ENCODE data around the gene TGFA.
A peak's percentile ranks its signal among the peaks of the same experiment; 100 is the strongest.

TGFA gene

DNA sequence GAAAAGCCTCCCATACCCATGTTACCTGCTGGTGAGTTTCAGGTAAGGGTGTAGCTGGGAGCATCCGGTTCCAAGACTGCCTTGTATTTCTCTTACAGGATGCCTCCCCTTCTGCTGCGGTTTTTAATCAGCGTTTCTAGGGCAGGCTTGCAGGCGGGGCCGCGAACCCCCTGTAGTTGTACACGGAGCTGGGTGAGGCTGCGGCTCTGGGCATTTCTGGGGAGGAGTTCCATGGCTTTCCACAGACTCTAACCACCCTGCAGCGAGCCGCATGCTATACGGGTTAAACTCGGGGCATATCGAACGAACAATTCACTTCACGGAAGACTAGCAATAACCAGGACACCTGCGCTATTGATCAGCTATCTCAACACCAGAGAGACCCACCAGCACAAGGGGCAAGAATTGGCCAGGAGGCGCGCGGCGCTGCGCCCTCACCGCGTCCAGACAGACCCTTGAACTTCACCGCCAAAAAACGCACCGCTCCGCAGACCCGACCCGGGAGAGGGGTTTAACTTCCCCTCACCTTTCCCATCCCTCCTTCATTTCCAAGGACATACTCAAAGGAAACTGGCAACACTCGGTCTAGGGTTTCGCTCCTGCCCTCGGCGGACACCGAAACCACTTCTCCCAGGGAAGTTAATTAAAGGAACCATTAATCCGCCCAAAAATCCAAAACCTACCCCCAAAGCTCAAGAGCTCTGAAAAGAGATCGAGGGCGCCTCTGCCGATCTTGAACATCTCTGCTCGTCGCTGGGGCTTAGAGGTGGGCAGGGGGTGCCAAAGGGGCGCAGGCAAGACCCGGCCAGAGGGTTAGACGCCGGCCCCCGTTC is 909 bp downstream of the TGFA start:
- peak; percentile 42 for DNase-seq

DNA sequence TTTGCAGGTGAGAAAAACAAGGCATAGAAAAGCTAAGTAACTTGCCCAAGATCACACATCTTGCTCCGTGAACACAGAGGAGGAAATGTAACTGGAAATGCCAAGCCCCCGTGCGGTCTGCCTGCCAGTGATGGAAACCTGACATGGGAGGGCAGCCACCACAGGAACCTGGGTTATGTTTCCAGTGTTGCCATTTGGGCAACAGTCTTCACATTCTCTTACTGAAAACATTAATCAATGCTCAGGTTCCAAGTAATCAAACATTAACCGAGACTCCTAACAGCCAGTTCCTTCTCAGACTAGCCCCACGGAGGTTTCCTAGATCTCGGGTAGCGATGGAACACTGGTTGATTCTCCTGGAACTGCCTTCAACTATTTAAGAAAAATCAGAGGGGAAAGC is 2.5 kb downstream of the TGFA start:
- DNase-seq = no peak

DNA sequence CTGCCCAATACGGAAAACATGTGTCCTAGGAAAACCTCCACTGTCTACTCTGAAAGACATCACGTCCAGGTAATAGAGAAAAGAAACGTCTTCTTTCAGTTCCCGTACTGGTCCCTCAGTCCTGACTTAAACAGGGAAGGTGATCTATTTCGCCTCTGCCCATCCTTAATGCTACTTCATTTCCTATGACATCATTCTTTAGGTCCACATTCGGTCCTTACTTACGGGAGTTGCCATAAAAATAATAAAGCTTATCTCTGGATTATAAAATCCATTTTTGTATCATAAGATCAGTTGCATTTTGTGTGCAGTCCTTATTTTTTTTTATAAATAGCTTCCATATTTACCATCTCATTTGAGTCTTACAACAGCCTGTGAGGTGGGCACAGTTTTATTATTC is 3.7 kb downstream of the TGFA start:
- DNase-seq = no peak

DNA sequence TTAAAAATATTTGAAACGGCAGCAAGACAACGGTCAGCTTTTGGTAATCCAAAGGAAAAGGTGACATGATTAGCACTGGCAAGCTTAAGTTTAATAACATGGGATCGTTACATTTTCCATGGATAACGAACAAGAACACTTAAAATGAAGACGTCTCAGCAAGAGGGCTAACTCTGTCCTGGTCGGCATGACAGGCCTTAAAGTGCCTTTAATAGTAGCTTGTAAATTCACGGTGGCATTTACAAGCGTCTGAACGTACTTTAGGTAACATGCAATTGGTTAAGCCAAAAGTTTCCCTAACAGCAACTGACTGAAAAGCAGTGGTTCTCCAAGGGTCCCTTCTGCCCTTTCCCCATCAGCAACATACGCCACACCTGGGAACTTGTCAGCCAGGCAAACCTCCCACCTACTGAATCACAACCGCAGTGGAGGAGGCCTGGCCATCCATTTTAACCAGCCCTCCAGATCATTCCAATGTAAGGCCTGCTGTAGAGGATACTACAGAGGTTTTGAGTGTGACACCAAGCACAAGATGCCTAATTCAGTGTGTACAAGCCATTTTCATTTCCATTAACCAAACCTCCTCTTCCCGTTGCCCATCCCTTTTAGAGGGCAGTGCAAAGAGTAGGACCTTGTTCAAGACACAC is 4.4 kb downstream of the TGFA start:
- DNase-seq = no peak

DNA sequence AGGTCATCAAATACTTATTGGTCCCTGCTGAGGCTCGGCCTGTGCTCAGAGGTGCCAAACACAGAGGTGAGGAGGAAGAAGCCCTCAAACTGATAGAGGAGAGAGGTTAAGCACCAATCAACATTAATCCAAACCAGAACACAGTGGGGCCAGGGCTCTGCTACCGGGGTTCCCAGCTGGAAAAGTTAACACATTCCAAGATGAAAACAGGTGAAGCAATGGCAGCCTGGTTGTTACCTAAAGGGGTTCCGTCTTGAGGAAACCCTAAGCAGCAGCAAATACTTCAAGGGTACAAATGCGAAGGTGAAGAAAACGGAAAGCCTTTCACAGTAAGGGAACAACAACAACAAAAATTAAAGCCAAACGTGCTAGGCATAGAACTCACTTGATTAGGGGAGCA is 5.4 kb downstream of the TGFA start:
- DNase-seq = no peak

DNA sequence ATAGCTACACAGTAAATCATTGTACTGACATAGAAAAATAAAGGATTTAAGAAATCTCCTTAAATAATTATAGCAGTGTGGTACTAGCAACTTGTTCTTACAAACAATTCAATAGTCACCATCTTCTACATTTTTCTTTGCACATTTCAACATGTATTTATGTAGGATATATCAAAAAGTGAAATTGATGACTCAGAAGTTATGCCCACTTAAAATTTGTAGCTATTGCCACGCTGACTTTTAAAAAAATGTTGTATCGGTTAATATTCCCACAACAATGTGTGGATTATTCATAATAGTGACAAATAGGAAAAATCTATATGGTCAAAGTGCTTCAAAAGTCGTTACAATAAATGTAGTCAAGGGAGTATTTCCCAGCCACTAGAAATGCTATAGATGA is 6.7 kb downstream of the TGFA start:
- no peak for DNase-seq

DNA sequence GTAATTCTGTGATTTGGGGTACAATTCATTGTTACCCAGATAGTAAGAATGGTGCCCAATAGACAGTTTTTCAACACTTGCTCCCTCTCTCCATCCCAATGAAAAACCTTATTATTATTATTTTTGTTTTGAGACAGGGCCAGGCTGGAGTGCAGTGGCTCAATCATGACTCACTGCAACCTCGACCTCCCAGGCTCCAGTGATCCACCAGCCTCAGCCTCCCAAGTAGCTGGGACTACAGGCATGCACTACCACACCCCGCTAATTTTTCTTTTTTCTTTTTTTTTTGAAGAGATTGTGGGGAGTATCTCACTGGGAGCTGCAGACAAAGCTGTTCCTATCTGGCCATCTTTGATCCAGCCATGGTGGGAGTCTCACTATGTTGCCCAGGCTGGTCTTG is 7.2 kb downstream of the TGFA start:
- no peak for DNase-seq

DNA sequence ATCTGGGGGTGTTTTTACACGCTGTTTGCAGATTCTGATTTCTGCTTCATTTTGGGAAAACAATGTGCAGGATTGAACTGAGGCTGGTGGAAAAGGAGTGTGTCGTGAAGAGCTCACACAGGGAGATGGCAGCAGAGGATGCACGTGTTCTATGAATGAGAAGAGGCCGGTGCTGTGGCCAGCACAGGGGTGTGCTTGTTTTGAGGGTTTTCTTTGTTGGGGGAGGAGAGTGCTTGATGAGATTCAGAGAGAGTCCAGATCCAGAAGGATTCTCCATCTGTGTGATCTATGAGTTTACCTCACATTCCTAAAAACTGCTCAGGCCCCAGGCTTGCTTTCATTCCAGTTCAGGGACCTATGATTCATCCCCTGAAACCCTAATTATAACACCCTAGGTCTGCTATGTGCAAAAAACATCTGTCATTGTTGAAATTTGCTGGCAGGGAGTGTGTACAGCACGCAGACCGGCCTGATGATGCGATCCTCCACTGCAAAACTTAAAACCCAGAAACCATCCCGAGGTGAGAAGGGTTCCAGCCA is 12.1 kb downstream of the TGFA start:
- DNase-seq = no peak

DNA sequence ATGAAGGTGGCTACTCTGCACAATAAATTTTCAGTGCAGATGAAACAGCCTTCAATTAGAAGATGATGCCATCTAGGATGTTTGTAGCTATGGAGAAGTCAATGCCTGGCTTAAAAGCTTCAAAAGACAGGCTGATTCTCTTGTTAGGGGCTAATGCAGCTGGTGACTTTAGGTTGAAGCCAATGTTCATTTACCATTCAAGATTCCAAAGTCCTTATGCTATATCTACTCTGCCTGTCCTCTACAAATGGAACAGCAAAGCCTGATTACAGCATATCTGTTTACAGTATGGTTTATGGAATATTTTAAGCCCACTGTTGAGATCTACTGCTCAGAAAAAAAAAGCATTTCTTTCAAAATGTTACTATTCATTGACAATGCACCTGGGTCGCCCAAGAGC is 15.8 kb downstream of the TGFA start:
- DNase-seq = no peak

DNA sequence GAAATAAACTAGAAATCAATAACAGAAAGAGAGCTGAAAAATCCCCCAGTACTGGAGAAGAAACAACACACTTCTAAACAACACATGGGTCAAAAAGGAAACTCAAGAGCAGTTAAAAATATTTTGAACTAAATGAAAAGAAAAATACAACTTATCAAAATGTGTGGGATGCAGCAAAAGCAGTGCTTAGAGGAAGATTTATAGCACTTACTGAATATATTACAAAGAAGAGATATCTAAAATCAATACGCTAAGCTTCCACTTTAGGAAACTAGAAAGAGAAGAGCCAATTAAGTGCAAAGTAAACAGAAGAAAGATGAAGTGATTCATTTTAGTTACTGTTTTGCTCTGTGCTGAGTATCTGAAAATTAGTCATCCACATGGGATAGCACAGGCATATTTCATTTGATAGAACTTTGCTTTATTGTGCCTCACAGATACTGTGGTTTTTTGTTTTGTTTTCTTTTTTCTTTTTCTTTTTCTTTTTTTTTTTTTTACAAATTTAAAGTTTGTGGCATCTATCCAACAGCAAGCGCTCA is 17.0 kb downstream of the TGFA start:
- DNase-seq = no peak

DNA sequence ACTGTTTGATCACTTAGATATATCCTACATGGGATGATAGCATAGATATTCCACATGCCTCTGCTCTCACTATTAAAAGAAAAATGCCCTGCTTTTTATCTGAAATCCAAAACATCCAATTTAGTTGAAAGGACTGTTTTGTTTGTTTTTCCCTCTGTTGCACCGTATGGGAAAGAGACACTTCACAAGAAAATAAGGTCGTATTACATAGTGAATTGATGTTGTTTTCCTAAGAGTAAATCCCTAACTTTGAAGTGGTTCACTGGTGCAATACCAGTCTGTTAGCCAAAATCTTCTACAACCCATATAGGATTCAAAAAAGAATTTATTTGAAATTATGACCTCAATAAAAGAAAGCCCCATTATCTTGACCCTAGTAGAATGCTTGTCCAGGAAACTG is 18.1 kb downstream of the TGFA start:
- DNase-seq = no peak

DNA sequence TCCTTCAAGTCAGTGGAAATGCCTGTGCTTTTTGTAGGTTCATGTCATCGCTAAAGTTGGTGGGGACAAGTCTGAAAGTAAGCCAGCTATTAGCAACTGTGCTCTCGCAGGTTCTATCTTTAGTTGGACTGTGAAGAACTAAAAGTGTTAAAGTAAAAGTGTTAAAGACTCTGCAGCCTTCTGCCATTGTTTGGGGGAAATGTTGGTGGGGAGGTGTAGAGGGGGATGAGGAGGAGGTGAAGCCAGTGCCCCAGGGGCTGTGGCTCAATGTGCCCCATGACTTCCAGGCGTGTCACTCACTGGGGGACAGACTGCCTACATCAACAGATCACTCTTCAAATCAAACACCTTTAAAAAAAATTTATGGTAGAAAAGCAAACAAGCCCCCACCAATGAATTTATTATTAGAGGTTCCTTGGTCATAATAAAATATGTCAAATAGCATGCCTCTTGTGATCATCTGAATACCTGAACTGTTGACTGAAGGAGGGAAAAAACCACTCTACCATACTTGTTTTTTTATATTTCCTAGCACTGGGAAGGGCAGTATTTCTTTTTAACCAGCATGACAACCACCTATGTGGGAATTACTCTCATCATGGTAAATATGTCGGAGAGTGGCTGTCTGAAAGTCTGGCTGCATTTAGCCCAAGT is 19.3 kb downstream of the TGFA start:
- DNase-seq = no peak

DNA sequence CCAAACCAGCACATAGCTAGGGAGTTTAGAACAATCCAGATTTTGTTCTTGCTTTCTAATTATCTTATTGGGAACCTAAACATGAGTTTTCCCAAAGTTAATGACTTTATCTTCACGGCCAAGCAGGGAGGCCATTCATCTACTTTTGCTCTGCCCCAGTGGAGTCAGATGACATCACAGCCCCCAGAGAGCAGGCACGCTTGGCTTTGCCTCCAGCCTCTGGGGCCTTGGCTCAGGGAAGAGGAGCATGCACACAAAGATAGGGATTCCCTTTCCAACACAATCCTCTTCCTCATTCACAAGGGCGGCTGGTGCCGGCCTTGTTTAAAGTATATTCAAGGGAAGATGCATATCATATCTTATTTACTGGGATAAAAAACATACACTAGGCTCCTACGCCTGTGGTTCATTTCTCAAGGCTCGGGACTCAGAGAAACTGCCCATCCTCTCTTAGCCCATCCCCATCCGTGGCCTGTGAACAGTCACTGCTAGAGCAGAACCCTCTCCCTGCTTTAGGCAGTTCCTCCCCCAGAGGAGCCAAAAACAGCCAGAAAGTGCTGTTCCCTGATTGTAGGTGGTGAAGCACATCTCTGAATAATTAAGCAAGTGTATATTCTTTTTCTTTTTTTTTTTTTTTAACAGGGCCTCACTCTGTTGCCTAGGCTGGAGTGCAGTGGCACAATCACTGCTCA is 21.2 kb downstream of the TGFA start:
- no peak for DNase-seq

DNA sequence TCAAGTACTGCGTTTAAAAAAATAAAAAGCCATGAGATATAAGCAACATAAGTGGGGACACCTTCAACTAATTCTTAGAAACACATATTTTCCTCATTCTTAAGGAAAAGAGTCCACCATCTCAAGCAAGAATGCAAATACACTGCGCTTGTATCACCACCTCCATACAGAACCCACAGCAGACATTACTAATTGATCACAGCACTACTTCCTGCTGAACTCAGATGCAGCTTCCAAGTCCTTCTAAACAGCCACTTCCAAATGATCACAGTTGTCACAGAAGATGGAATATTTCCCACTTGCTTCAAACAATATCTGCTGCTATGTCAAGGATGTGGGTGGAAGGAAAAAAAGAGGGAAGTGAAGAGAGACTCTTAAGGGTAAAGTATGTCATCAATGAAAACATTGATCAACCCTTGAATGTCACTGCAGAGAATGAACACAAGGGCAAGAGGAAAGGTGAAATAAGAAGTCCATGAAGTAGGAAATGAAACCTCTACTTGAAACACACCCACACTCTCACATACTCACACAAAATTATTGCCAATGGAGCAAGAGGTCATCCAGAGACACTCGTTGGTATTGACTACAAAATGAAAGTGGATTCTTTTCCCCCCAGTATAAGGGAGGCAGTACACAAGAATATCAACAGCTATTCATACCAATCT is 22.1 kb downstream of the TGFA start:
- DNase-seq = no peak

DNA sequence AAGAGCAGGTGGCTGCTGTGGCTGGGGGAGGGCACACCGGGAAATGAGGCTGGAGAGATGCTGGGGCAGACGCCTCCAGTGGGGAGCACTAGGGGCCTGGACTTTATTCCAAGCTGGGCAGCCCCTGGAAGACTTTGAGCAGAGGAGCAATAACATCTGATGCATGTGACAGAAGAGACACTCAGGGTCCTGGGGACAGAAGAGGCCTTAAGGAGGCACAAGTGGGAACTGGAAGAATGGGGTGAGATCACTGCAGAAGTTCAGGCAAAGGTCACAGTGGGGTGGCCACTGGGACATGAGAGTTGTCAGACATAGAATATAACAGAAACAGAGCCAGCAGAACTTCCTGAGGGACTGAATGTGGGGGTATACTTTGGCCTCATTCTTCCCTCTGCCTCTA is 24.0 kb downstream of the TGFA start:
- DNase-seq = no peak

DNA sequence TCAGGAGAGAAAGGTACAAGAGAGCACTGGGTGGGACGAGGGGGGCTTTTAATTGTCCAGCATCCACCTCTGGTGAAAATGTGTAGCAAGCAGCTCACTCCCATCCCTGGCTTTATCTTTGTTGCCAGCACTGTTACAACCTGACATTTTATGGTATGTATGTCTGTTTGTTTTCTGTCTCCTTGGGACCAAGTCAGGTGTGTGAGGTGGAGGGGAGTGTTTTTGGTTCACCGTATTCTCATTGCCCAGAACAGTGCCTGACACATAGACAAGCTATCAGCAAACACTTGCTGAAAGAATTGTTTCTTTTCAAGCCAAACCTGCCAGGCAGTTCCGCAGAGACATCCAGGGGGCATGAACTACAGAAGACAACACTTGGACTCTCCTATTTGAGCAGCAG is 24.7 kb downstream of the TGFA start:
- DNase-seq = no peak

DNA sequence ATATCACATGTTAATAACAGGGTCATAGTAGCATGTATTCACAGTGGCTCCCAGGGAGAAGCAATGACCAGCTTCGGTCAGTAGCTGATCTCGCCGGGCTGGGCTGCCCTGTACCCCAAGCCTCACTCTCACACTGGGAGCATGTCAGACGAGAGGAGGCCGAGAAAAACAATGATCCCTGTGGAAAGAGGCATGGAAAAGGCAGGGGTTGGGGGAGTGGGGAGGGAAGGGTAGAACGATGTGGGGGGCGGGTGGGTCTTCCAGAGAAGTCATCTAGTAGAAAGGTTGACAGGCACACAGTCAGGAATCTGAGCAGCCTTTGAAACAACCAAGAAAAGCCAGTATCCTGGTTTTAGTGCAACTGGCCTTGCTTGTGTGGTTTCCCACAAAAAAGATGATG is 25.4 kb downstream of the TGFA start:
- DNase-seq = no peak

DNA sequence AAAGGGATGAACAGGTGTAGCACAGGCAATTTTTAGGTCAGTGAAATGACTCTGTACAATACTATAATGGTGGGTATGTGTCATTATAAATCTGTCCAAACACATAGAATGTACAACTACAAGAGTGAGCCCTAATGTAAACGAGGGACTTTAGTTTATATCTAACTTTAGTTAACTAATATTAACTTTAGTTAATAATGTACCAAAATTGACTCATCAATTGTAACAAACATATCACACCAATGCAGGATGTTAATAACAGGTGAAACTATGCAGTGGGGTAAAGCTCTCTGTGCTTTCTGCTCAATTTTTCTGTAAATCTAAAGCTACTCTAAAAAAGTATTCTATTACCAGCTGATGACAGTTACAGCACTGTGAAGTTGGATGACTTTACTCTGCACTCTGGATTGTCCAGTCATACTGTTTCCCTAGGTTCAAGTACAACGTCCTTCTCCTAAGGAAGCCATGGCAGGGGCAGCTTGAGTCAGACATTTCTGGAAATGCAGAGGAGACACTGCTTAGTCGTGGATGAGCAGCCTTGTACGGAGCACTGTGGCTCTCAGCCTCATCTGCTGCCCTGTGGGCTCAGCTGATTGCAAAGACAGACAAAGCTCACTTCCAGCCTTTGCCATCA is 26.1 kb downstream of the TGFA start:
- DNase-seq = no peak

DNA sequence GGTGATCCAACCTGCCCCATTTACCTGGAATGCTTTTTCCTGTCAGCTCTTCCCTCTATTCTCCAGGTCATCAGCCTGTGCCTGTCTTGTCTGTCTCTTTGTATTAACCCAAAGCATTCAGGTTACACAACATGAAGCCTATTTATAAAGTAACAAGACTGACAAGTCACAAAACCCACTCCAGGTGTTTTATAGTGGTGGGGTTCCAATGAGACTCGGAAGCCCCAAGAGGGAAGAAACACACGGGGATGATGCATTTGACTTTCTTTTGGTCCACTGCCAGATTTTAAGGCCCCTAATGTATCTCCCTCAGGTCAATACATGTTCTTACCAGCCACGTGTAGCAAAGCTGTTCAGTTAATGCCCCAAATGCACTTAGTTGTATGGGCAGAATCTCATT is 27.5 kb downstream of the TGFA start:
- no peak for DNase-seq

DNA sequence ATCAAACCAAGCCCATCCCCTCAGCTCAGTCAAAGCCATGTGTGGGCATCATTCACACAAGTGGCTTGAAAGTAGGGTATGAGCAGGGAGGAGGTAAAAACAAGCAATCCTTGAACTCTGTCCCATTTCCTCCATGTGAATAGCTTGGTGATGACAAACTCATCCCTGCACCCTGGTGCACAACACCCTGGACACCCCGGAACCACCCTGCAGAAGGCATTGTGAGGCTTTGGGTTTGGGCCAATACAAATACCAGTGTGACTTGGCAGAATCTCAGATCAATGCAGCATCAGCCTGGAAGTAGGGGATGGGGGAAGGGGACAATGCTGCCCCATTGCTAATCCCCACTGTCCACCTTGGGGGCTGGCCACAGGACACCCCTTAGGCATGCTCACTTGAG is 28.6 kb downstream of the TGFA start:
- DNase-seq = no peak

DNA sequence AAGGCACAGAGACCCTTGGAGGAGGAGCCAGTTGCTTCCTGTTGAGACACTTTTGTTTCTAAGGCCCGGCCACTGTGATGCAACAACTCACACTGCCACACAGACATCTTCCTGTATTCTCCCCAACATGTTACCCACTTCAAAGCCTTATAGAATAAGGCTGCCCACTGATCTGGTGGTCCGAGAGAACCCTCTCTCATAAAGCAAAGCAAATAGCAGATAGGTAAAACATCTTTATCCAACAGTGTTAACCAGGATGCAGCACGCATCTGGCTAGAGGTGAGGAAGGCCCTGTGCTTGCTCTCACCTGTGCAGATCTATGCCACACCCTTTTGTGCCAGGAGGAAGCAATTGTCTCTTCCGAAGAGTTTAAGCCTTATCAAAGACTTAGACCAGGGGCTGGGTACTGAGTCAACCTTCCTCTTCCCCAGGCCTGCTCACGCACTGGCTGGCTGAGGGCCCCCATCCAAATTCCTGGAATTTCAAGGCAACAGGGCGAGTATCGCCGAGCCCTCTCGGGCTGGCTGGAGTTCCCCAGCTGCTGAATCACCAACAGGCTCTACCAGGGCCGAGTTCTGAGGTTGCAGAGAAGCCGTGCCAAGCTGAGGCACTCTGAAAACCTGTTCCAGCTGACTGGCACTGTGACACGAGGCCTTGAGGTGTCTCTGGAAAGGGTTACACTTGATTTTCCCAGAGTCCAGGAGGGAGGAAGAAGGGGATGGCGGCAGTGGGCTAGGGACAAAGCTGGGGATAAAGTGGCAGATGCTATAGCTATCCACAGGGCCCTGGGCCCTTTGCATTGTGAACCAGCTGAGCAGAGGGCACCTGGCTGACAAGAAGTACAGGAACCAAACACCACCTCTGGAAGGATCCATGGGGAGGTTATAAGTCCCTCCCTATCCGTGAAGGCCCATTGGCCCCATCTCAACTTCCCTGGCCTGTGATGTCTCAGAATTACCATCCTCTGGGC is 29.3 kb downstream of the TGFA start:
- DNase-seq = peak; percentile 39

Measured in DMS79 treated with DMSO at 0.1 percent for 48 hours (cell line).